Measurements from ENCODE around the gene DALRD3.

GRCh38 chr3:49020330-49021212 lies 2.2 kb upstream of the DALRD3 start:
- TF ChIP-seq CTCF (IDR thresholded peaks at IDR 0.05) (no peak), POLR2A (IDR thresholded peaks at IDR 0.05) (no peak)

Data from body of pancreas (tissue), 4 donors.